ENCODE data around the gene COL20A1. TPM values are rescaled to one million over a fixed set of nuclear protein-coding genes. Genes with fewer than 3 reads are reported as not detected.

Gene COL20A1
- total RNA-seq, 4 donors from 2014 or later = not detected

- intact Hi-C loops (cut with DNase I; ENCODE audit: low total_unique reads) = no loop called here
- TF ChIP-seq, protein P1, sequence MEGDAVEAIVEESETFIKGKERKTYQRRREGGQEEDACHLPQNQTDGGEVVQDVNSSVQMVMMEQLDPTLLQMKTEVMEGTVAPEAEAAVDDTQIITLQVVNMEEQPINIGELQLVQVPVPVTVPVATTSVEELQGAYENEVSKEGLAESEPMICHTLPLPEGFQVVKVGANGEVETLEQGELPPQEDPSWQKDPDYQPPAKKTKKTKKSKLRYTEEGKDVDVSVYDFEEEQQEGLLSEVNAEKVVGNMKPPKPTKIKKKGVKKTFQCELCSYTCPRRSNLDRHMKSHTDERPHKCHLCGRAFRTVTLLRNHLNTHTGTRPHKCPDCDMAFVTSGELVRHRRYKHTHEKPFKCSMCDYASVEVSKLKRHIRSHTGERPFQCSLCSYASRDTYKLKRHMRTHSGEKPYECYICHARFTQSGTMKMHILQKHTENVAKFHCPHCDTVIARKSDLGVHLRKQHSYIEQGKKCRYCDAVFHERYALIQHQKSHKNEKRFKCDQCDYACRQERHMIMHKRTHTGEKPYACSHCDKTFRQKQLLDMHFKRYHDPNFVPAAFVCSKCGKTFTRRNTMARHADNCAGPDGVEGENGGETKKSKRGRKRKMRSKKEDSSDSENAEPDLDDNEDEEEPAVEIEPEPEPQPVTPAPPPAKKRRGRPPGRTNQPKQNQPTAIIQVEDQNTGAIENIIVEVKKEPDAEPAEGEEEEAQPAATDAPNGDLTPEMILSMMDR (IDR thresholded peaks at IDR 0.05) = no peak
- TF ChIP-seq POLR2A (IDR thresholded peaks at IDR 0.05) = no peak
- WGBS, 2 donors = 21 to 33% methylated on average over 5 to 8 of the region's 8 CpGs
- no peak overlapping the region for H3K4me3 ChIP-seq (ENCODE audit: low read depth, poor library complexity, severe bottlenecking)
- no peak for DNase-seq (ENCODE audit: low spot score in 2 of 2)
Observed at GRCh38 chr20:63258781-63259180, 34.2 kb upstream of the COL20A1 start.

DNA sequence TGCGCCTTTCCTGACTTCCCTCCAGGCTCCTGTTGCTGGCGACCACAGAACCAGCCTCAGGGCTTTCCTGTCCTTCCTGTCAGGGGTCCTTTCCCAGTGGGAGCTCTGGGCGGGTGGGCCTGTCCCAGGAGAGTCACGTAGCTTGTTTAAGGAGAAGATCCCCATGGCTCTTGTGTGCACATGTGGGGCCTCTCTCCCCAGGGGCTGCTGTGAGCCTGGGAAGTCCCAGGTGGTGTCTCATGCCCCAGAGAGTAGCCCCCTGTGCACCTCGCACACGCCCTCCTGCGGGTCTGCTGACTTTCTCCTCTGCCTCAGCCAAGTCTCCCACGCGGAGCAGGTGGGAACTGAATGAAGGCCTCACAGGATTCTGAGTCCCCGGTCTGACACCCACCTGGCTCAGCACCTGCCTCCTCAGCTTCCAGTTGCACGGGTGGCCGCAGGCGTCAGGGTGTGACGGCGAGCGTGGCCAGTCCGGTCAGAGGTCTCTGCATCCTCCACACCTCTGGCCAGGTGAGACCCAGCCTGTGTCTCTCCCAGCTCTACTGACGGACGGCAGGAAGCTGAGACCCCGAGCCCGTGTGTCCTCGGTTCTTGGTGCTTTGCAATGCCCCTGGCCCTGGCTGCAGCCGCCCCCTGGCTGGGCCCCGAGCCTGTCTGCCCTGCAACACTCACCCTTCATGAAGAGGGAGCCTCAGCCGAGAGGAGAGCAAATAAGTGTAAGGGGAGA, 33.1 kb upstream of the COL20A1 start:
- 80 to 87% methylated on average over 25 of the region's 25 CpGs for WGBS, 2 donors
- intact Hi-C loops (cut with DNase I; ENCODE audit: low total_unique reads) = no loop called here
- TF ChIP-seq, protein P1 (IDR thresholded peaks at IDR 0.05) = no peak
- no peak for TF ChIP-seq POLR2A (IDR thresholded peaks at IDR 0.05)
- H3K4me3 ChIP-seq (ENCODE audit: low read depth, poor library complexity, severe bottlenecking) = no peak overlapping the region
- DNase-seq (ENCODE audit: low spot score in 2 of 2) = no peak

DNA sequence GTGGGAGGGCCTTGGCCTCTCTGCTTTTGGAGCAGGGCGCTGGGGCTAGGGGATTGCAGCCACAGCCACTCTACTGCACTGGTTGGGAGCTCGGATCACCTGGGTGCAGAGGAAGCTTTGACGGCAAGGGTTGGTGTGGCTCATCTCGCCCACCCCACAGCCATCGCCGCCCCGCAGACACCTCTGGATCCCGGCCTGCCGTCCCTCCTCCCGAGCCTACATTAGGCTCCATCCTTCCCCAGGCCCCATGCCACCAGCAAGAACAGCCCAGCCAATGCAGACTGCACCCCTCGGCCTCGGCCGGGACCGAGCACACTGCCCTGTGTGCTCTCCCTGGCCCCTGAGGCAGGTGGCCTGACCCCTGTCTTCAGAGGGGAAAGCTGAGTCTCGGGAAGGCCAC, 32.5 kb upstream of the COL20A1 start:
- no peak for TF ChIP-seq POLR2A (IDR thresholded peaks at IDR 0.05)
- TF ChIP-seq, protein P1 (IDR thresholded peaks at IDR 0.05) = no peak
- no peak for DNase-seq (ENCODE audit: low spot score in 2 of 2)
- intact Hi-C loops (cut with DNase I; ENCODE audit: low total_unique reads) = no loop called here
- no peak overlapping the region for H3K4me3 ChIP-seq (ENCODE audit: low read depth, poor library complexity, severe bottlenecking)
- WGBS, 2 donors = 92 to 93% methylated on average over 12 to 13 of the region's 15 CpGs

DNA sequence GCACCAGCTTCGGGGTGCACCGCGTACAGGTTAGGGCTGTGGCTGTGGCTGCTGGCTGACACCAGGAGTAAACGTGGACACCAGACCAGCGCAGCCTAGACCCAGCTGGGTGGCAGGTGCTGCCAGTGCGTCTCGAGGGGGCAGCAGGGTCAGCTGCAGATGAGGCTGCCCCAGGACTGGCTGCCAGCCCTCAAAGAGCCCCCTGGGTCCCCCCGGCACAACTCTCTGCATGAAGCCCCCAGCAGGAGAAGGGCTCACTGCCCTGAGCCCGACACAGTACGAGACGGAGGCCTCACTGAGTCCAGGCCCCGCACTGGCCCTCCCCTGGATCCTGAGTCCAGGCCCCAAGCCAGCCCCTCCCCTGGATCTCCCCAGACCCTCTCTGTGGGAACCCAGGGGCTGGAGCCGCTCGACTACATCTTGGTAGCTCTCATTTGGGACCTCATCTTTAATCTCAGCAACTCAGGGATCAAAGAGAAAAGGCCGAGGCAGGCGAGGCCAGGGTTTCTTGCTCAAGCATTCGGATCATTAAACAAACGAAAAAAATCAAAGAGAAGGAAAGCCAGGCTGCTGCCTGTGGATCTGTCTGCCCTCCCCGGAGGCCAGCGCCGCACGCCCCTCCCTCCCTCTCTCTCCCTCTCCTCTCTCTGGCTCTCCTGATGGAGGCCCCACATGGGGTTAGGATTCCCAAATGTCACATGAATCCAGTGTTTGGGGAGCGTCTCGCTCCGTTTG, 31.8 kb upstream of the COL20A1 start:
- H3K4me3 ChIP-seq (ENCODE audit: low read depth, poor library complexity, severe bottlenecking) = no peak overlapping the region
- no peak for DNase-seq (ENCODE audit: low spot score in 2 of 2)
- no peak for TF ChIP-seq POLR2A (IDR thresholded peaks at IDR 0.05)
- TF ChIP-seq, protein P1 (IDR thresholded peaks at IDR 0.05) = no peak
- intact Hi-C loops (cut with DNase I; ENCODE audit: low total_unique reads) = no loop called here
- WGBS, 2 donors = 47 to 49% methylated on average over 17 to 23 of the region's 25 CpGs

- H3K4me3 ChIP-seq (ENCODE audit: low read depth, poor library complexity, severe bottlenecking) = no peak overlapping the region
- intact Hi-C loops (cut with DNase I; ENCODE audit: low total_unique reads) = no loop called here
- TF ChIP-seq, protein P1 (IDR thresholded peaks at IDR 0.05) = no peak
- no peak for TF ChIP-seq POLR2A (IDR thresholded peaks at IDR 0.05)
- DNase-seq (ENCODE audit: low spot score in 2 of 2) = no peak
- WGBS, 2 donors = 44 to 47% methylated on average over 28 to 30 of the region's 30 CpGs
Observed at GRCh38 chr20:63261795-63262528, 31.0 kb upstream of the COL20A1 start.
